ENCODE data around the gene TSPAN9.

TSPAN9 gene

DNA sequence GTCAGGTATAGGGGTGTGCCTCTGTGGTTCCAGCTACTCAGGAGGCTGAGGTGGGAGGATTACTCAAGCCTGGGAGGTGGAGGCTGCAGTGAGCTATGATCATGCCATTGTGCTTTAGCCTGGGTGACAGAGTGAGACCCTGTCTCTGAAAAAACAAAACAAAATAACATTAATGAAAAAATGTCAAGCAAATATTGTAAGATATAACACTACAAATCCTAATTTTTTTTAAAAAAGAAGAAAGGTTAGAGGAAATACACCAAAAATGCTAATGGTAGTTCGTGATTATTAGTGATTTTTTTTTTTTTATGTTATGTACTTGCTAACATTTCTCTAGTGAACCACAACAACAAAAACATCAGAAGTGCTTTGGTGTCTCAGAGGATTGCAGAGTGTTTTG is 47.7 kb downstream of the TSPAN9 start:
- DNase-seq (ENCODE audit: low spot score) = no peak

- no peak for DNase-seq (ENCODE audit: low spot score)
These were observed 48.5 kb downstream of the TSPAN9 start for GRCh38 chr12:3125674-3126073.

GRCh38 chr12:3127832-3128231 is 50.7 kb downstream of the TSPAN9 start:
- DNase-seq (ENCODE audit: low spot score) = no peak

GRCh38 chr12:3128498-3129293 is 51.5 kb downstream of the TSPAN9 start:
- no peak for DNase-seq (ENCODE audit: low spot score)

DNA sequence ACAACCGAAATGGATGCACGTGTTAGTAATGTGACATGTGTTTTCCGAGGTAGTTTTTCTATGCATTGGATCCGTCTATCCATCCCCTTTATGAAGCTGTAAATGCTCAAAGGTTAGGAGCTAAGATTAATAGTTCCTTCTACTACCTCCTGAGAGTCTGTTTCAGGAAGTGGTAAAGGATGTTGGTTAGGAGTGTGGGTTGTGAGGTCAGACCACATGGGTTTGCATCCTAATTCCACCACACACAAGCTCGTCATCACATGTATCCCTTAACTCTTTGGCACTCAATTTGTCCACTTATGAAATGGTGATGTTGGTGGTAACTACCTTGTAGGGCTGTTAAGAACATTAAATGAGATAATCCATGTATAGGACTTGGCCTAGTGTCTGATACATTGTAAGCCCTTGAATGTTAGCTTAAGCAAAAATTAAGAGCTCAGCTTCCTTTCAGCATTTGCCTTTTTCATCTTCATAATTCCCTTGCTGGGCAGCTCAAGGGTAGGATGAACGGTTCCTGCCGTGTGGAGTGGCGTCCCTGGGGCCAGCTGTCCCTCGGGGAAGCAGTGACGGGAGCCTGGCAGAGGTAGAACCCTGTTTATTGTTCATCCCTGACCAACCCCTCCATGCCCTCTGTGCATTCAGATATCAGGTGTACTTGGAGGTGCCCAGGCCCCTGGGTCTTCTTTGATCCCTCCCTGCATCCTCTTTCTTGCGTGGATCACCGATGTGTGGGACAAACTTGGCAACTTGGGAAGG is 52.3 kb downstream of the TSPAN9 start:
- DNase-seq (ENCODE audit: low spot score) = no peak

DNA sequence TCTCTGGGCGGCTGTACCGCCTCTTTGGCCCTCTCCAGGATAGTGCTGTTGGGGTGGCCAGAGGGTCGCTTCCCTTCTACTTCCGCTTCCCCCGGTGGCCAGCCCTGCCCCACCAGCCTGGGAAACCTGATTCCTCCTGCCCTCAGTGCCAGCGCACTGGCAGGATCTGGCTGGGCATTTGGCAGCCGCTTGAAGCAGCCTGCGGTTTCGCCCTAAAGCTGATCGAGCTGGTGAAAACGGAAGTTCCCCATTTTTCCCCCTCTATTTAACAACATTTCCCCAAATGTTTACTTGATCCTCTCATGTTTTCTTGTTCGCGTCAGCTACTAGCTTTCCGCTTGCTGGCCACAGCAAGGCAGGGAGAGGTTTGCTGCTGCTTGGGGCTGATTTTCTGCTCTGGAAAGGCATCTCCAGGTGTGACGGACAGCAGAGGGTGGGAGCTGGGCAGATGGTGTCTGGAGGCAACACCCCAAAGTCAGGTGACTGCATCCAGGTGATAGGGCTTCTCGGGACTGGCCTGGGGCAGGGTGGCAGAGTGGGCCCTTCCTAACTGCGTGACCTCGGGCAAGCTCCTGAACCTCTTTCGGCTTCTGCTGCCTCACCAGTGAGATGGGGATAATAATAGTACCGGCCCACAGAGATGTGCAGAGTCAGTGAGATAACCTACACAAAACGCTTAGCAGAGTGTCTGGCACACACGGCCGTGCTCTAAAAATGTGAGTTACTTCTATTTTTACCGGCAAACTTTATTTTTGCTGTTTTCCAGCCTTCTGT is 53.1 kb downstream of the TSPAN9 start:
- DNase-seq (ENCODE audit: low spot score) = no peak

DNA sequence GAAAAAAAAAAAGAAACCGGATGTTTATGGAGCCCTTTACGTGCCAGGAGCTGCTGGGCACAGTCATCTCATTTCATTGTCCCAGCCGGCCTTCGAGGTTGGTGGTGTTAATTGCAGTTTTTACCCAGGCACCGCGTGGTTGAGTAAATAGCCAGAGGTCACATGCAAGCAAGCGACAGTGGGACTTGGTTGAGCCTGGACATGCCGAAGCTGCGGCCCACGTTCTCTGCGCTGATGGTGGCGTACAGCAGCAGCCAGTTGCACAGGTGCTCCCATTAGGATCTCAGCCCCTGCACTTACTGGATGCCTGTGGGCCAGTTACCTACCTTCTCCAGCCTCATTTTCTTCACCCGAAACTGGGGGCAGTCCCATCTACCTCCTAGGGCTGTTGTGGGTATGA is 54.0 kb downstream of the TSPAN9 start:
- DNase-seq (ENCODE audit: low spot score) = no peak

DNA sequence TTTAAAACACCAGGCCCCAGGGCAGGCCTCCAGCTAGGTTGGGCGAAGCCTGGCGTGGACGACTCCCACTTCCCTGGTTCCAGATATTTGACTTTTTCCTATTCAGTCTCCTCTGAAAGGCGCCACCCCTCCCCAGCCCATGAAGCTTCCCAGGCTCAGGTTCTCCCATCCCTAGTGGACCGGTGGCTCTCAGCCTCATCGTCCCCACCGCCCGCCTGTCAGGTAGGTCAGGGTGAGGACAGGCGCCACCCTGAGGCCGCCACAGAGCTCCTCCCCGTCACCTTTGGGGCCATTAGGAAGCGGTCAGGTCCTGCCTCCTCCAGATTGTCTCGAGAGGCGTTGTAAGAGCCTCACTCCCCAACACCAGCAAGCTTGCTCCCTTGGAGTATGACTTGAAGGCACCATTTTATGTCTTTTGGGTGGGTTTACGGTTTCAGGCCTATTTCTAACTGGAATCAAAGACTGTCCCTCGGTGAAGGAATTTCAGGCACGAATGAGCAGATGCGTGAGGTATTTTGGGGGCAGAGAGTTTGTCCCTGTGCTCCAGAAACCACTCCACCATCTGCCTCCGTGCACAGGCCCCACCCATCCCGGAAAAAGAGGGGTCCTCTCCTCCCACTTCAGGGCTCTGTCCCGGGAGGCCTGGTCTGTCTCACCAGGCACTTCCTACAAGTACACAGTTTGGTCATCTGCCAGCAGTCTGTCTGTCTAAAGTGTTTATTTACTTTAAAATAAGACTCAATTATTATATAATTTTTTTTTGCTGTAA is 55.6 kb downstream of the TSPAN9 start:
- peak; percentile 81 for DNase-seq (ENCODE audit: low spot score)

DNA sequence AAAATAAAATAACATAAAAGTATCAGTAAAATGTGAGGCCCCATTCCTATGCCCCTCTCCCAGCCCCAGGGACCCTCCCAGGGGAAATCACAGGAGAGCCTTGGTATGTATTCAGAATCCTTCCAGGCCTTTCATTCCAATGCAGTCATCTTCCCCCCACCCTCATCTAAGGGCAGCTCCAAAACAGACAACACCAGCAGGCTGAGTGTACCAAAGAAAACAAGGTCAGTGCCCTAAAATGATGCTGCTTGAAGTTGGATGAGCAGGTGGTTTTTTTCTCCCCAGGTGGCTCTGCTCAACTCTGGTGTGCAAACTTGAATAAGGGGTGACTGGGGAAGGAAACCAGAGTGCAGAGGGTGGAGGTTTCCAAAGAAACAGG is 56.2 kb downstream of the TSPAN9 start:
- DNase-seq (ENCODE audit: low spot score) = peak; percentile 32

GRCh38 chr12:3134126-3134525 is 56.9 kb downstream of the TSPAN9 start:
- DNase-seq (ENCODE audit: low spot score) = no peak

GRCh38 chr12:3134526-3135135 is 57.5 kb downstream of the TSPAN9 start:
- DNase-seq (ENCODE audit: low spot score) = no peak

GRCh38 chr12:3135522-3136461 is 58.6 kb downstream of the TSPAN9 start:
- peak; percentile 90 for DNase-seq (ENCODE audit: low spot score)

DNA sequence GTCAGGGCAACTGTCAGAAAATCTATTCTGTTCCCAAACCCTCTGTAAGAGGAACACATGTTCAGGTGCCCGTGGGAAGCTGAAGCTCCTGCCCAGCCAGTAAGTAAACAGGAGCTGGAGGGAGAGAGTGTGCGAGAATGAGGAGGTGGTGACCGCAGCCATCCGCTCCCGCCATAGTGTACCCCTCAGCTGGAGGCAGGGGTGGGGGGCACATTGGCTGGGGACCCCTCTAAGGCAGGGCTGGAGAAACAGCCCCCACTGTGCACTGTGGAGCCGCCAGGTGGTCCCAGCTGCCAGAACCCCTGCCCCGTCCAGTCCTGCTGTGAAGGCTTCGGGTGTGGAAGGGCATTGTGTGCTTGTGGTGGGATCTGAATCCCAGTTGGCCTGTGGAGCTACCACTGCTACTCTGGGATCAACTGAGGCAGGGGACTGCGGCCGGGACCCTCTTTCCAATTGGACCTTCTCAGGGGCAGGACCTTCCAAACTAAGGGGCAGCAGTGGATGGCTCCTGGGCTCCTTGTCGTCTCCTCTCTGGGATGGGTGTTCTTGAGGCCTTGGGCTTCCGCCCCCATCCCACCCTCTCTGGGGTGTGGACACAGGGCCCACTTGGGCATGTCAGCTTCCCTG is 59.6 kb downstream of the TSPAN9 start:
- no peak for DNase-seq (ENCODE audit: low spot score)

DNA sequence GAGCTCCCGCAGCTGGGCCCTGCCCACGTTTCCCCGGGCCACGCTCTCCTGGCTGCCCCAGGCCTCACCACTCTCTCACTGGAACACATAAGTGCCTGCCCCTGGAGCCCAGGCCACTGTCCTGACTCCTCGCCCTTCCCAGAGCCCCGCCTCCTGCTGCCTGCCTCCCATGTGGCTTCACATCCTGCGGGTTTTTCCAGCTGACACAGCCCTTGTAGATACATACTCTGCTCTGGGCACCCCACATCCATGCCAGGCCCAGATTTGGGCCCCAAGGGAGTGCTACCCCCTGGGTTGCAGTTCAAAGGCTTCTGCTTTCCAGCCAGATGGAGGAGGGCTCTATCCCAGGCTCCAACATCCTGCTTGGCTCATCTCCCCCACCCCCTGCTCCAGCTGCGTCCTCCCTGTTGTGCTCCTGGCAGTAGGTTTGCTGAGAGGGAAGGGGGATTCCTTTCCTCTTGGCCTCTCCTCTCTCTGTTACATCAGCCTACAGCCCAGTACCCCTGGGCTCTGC is 60.1 kb downstream of the TSPAN9 start:
- DNase-seq (ENCODE audit: low spot score) = peak; percentile 73

DNA sequence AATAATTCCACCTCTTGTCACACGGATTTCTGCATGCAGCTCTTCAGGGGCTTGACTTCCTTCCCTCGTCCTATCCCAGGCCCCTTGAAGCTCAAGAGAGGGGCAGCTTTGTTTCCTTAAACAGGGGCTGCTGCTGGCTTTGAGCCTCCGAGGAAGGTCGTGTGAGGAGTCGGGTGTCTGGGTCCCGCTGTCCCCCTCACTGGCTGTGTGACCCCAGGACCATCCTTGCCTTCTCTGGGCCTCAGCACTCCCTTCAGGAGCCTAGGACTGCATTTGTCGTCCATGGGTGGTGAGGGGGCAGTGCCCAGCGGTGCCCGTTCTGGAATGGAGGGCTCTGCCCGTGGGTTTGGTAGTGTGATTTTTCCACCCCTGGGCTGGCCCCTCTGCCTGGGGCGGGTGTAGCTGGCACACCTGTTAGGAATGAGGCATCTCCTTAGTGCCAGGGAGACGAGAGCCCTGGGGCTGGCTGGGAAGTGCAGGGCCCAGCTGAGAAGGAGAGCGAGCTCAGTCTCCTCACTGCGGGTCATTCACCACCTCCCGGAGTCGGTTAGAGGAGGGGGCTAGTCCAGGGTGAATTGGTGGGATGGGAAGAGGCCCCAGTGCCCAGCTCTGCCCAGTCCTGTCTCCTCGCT is 60.8 kb downstream of the TSPAN9 start:
- DNase-seq (ENCODE audit: low spot score) = no peak

GRCh38 chr12:3138941-3139511 is 61.8 kb downstream of the TSPAN9 start:
- DNase-seq (ENCODE audit: low spot score) = no peak

DNA sequence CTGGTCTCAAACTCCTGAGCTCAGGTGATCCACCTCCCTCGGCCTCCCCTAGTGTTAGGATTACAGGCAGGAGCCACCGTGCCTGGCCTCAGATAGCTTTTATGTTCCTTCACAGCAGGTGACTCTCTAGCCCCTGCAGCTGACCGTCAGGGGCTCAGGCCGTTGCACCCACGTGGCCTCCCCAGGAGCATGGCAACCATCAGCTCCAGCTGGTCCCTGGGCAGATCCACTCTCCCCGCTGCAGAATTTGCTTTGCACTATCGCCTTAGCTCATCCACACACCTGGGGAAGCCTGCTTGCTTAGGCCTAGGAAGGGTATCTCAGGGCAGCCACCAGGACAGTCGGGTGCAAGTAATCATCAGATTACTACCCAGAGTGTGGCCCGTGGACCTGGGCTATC is 62.6 kb downstream of the TSPAN9 start:
- DNase-seq (ENCODE audit: low spot score) = no peak

DNA sequence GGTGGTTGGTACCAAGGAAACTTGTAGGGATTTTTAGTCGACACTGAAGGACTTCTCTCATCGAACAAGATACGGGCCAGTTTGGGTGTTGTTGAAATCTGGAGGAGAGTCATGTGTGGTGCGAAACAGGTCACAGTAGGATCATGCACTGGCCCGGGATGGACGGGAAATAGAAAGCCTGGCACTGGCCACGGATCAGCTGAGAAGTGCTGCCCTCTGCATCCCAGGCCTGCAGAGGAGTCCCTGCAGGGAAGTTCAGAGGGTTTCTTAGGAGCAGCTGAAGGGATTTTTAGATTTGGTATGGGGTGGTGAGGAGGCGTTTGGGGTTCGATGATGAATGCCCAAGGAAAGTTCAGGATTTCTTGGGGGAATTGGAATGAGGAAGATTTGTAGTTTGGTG is 63.1 kb downstream of the TSPAN9 start:
- DNase-seq (ENCODE audit: low spot score) = no peak
